Measurements from ENCODE around the gene GOLGA6L2.
"Not testable (repeated sequence)": the region's sequence is repeated elsewhere in the genome, so short reads cannot be mapped to it uniquely, and the experiment has no call there.

Gene GOLGA6L2

DNA sequence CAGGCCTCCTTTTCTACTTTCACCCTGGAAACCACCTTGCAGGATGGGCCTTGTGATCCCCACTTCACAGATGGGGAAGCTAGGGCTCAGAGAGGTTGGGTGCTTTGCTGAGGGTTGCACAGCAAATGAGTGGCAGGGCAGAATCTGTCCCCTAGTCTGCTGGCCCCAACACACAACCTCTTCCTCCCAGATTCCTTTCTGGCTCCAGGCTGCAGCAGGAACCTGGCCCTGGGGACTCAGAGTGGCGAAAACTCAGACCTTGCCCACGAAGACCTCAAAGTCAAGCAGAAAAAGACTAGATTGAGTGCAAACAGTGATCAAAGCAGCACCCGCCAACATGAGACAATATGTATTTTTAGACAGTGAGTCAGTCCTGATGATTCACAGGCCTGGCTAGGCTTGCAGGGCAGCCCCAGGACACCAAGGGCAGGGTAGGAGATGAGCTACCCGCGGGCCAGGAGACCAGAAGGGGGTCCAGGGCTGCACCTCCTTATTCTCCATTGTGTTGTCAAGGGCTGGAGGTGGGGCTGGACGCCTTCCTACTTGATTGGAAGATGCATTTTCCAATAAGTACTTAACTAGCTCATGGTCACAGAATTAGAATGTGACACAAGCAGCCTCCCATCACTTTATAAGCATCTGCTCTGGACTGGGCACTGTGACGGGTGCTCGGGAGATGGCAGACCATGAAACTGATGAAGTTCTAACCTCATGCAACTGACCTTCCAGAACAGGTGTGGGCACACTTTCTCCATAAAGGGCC is 23.9 kb downstream of the GOLGA6L2 start:
- peak; percentile 3 for DNase-seq (ENCODE audit: low read depth)

DNA sequence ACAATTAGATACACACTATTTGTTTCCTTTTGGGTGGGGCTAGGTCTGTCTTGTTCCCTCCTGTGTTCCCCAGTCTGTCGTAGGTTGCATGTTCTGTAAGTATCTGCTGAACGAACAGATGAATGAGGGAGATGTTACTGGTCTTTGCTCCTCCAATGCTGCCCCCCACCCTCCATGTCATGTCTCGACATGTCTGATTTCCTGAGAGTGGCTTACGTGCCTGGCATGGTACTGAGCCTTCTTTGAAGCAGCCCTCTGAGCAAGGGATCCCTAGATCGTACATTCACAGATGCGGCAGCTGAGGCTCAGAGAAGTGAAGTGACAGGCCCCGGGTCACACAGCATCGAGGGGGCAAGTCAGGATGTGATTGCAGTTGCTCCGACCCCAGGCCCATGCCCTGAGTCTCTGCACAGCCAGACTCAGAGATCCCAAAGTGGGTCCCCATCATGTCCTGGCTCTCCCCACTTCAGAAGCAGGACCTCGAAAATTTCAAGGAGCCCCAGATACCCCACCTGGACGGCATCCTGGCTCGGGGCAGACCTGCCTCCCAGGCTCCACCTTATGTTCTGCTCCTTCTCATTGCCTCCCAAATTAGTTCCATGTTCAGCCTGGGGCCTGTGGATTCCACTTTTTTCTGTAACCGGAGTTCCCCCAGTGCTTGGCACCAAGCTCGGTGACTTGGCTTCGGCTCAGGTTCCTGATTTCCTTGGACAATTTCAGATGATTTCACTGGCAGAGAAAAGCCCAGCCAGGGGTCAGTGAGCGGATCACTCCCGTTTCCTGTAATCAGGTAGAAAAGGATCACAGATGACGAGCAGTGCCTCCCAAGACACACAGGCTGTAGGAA is 24.7 kb downstream of the GOLGA6L2 start:
- no peak for DNase-seq (ENCODE audit: low read depth)

- DNase-seq (ENCODE audit: low read depth) = no peak
These were observed 26.1 kb downstream of the GOLGA6L2 start for GRCh38 chr15:23420806-23421575.

GRCh38 chr15:23416349-23417276 is 30.4 kb downstream of the GOLGA6L2 start:
- DNase-seq (ENCODE audit: low read depth) = no peak

DNA sequence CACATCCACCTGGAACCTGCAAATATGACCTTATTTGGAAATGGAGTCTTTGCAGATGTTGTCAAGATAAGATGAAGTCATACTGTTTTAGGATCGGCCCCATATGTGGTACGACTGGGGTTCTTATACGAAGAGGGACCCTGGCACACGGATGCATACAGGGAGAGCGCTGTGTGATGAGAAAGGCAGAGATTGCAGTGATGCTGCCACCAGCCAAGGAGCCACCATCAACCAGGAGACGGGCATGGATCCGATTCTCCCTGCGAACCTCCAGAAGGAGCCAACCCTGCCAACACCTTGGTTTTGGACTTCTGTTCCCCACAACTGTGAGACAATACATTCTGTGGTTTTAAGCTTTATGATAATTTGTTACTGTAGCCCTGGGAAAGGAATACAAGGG is 31.2 kb downstream of the GOLGA6L2 start:
- not testable (repeated sequence) for DNase-seq (ENCODE audit: low read depth)

GRCh38 chr15:23415321-23415865 is 31.6 kb downstream of the GOLGA6L2 start:
- DNase-seq (ENCODE audit: low read depth) = no peak

GRCh38 chr15:23412881-23413600 is 34.0 kb downstream of the GOLGA6L2 start:
- DNase-seq (ENCODE audit: low read depth) = not testable (repeated sequence)

GRCh38 chr15:23411841-23412240 is 35.2 kb downstream of the GOLGA6L2 start:
- no peak for DNase-seq (ENCODE audit: low read depth)

- no peak for DNase-seq (ENCODE audit: low read depth)
These were observed 43.5 kb downstream of the GOLGA6L2 start for GRCh38 chr15:23403550-23403949.

- DNase-seq (ENCODE audit: low read depth) = no peak
These were observed 44.5 kb downstream of the GOLGA6L2 start for GRCh38 chr15:23402544-23402943.

- DNase-seq (ENCODE audit: low read depth) = no peak
These were observed 44.9 kb downstream of the GOLGA6L2 start for GRCh38 chr15:23402140-23402539.

DNA sequence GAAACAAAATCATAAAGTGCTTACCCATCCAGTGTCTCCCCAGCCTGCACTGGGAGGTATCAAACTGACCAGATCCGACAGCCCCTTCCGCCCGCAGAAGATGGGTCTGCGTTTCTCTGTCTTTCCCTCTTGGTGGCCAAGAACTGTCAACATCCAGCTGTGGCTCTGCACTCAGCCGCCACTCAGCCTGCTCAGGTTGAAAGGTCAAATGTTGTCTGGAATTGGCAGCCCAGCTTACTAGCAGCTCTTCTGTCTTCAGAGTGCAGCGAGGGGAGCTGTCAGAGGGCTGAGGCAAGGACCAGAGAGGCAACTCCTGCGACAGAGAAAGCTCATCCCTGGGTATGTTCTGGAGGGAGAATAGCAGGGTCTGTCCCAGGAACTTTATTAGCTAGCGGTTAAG is 45.4 kb downstream of the GOLGA6L2 start:
- DNase-seq (ENCODE audit: low read depth) = no peak

DNA sequence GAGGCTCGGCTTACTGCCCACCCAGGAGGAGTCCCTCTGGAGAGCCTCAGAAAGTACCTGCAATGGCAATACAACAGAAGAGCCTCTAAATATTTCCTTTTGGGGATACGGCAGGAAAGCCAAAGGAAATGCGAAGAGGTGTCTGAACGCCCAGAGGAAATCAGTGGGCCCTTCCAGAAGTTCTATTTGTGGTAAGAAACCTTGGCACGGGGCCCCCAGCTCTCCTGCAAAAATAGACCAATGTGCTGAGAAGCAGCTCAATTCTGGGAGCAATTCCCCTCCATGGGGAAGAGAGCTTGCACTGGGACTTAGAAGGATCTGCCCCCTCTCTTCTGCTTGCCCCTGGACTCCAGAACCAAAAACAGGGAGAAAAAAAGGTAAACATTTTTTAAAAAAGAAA is 47.8 kb downstream of the GOLGA6L2 start:
- DNase-seq (ENCODE audit: low read depth) = not testable (repeated sequence)

- not testable (repeated sequence) for DNase-seq (ENCODE audit: low read depth)
These were observed 48.7 kb downstream of the GOLGA6L2 start for GRCh38 chr15:23398357-23398756.

DNA sequence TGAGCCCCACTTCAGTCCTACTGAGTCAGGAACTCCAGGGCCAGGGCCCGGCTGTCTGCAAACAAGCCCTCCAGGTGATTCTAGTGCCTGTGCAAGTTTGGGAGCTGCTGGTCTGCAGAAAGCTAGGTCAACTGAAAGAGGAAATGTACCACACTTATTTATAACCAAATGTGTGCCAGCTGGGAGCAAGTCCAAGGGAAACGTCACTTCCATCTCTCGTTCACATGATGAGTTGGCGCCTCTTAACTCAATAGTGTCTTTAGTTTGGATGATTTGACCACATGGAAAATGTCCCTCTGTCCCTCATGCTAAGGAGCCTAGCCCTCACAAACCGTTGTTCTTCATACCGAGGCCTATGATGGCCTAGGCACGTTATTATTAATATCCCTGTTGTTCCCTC is 49.3 kb downstream of the GOLGA6L2 start:
- DNase-seq (ENCODE audit: low read depth) = no peak

- no peak for DNase-seq (ENCODE audit: low read depth)
These were observed 51.2 kb downstream of the GOLGA6L2 start for GRCh38 chr15:23395832-23396231.

- no peak for DNase-seq (ENCODE audit: low read depth)
These were observed 51.9 kb downstream of the GOLGA6L2 start for GRCh38 chr15:23395030-23395692.
